Osteoblast (primary cell): Measurements from ENCODE around the gene KRT85. TPM values are rescaled to one million over a fixed set of nuclear protein-coding genes. Genes with fewer than 3 reads are reported as not detected.

Source experiments
- DNase-seq: peaks from one replicate; pipeline ENCODE4 v3.0.0; 2011; ENCODE audit warnings: low spot score, mixed read lengths; ENCODE audit not compliant: insufficient read length; ENCODE audit errors: missing footprints
- H2AFZ ChIP-seq: 2 replicates; pipeline ENCODE4 v1.6.0; 2011; ENCODE audit warnings: mild to moderate bottlenecking, low read length
- H3K27ac ChIP-seq: 2 replicates; pipeline ENCODE4 v1.5.1; 2011; ENCODE audit warnings: mild to moderate bottlenecking, low read depth, low read length, moderate library complexity
- H3K27me3 ChIP-seq: 2 replicates; pipeline ENCODE4 v1.6.0; 2012; ENCODE audit warnings: mild to moderate bottlenecking, control low read depth, inconsistent platforms, low read length, moderate library complexity; ENCODE audit not compliant: insufficient read depth
- H3K36me3 ChIP-seq: 2 replicates; pipeline ENCODE4 v1.5.1; 2011; ENCODE audit warnings: mild to moderate bottlenecking, low read length, control low read depth, moderate library complexity; ENCODE audit not compliant: insufficient read depth
- H3K4me1 ChIP-seq: 2 replicates; pipeline ENCODE4 v1.5.1; 2011; ENCODE audit warnings: mild to moderate bottlenecking, low read length, control low read depth, moderate library complexity; ENCODE audit not compliant: insufficient read depth
- H3K4me2 ChIP-seq: 2 replicates; pipeline ENCODE4 v1.6.0; 2011; ENCODE audit warnings: mild to moderate bottlenecking, low read length; ENCODE audit not compliant: insufficient read depth
- H3K4me3 ChIP-seq: fragments of 200-600 bp; sonication (generic); 3 replicates; pipeline ENCODE4 v1.5.1; 2012; ENCODE audit warnings: mild to moderate bottlenecking, low read length, inconsistent platforms; ENCODE audit not compliant: insufficient read depth
- H3K79me2 ChIP-seq: 2 replicates; pipeline ENCODE4 v1.6.0; 2012; ENCODE audit warnings: mild to moderate bottlenecking, low read length, control low read depth, inconsistent platforms; ENCODE audit not compliant: insufficient read depth
- H3K9me3 ChIP-seq: 2 replicates; pipeline ENCODE4 v1.5.1; 2011; ENCODE audit warnings: low read depth, low read length, control low read depth
- H4K20me1 ChIP-seq: 2 replicates; pipeline ENCODE4 v1.6.0; 2012; ENCODE audit warnings: mild to moderate bottlenecking, low read length, control low read depth; ENCODE audit not compliant: insufficient read depth
- total RNA-seq: library from RNA; depleted of rRNA; stranded (reverse); fragments of >200 nt; gene quantifications from 2 replicates; pipeline ENCODE4 v1.2.3, GENCODE V29; 2012
- TF ChIP-seq, protein P1 (sequence below): IDR thresholded peaks from 2 replicates; pipeline ENCODE4 v1.5.1; 2011; ENCODE audit warnings: mild to moderate bottlenecking, low read depth, low read length, moderate library complexity; ENCODE audit errors: extremely low read depth

KRT85 gene
- total RNA-seq, 1 donor, result not detected

DNA sequence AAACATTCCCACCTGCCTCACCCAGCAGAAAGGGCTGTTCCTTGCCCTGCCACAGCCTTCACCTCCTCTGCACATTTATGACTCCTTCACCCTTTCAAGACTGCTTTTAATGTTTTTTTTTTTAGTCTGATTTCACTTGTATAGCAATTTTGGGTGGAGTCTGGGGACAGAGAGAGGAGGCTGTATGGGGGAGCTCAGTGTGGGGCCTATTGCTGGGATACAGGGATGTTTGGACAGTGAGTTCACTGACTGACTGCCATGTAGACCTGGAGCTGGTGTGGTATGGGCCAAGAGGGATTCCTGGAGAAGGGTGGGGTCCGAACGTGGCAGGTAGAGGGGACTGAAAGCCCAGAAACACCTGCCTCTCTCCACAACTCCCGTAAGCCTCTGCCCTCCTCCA, 1.9 kb upstream of the KRT85 start:
- TF ChIP-seq, protein P1, sequence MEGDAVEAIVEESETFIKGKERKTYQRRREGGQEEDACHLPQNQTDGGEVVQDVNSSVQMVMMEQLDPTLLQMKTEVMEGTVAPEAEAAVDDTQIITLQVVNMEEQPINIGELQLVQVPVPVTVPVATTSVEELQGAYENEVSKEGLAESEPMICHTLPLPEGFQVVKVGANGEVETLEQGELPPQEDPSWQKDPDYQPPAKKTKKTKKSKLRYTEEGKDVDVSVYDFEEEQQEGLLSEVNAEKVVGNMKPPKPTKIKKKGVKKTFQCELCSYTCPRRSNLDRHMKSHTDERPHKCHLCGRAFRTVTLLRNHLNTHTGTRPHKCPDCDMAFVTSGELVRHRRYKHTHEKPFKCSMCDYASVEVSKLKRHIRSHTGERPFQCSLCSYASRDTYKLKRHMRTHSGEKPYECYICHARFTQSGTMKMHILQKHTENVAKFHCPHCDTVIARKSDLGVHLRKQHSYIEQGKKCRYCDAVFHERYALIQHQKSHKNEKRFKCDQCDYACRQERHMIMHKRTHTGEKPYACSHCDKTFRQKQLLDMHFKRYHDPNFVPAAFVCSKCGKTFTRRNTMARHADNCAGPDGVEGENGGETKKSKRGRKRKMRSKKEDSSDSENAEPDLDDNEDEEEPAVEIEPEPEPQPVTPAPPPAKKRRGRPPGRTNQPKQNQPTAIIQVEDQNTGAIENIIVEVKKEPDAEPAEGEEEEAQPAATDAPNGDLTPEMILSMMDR, result no peak
- H3K9me3 ChIP-seq, result no peaks in the 10 kb centered on the region

DNA sequence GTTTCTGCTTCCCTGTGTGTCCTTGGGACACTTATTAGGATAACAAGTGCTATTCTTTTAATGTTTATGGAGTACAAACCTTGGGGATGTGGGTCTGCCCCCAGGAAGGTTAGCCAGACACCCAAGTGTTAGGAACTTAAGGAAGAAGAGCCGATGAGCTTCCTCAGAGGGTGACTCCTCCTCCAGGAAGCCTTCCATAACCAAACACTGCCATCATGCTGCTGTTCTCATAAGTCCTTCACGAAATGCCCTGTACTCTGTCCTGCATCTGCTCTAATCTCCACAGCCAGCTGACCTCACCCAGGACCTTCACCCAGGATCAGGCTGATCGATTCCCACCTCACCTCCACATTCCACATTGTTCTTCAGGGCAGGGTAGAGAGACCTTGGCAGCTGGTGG, 1.2 kb upstream of the KRT85 start:
- H3K4me3 ChIP-seq, result no peak overlapping the region
- H2AFZ ChIP-seq, result no peak overlapping the region
- H4K20me1 ChIP-seq, result no peaks in the 10 kb centered on the region
- H3K36me3 ChIP-seq, result no peaks in the 10 kb centered on the region
- peak; percentile 25 for DNase-seq
- no peaks in the 10 kb centered on the region for H3K79me2 ChIP-seq
- no peaks in the 10 kb centered on the region for H3K9me3 ChIP-seq
- H3K4me1 ChIP-seq, result peaks cover 9% of the 10 kb centered on the region
- TF ChIP-seq, protein P1, result no peak
- H3K27ac ChIP-seq, result no peak overlapping the region
- H3K4me2 ChIP-seq, result no peak overlapping the region
- peaks cover 22% of the 10 kb centered on the region for H3K27me3 ChIP-seq

More for the DNA sequence above, 1.9 kb upstream of the KRT85 start:
- Histone ChIP-seq H3K27ac (no peak overlapping the region), H2AFZ (no peak overlapping the region), H3K36me3 (no peaks in the 10 kb centered on the region), H3K27me3 (peaks cover 22% of the 10 kb centered on the region), H3K4me3 (no peak overlapping the region), H3K4me1 (peaks cover 9% of the 10 kb centered on the region), H4K20me1 (no peaks in the 10 kb centered on the region), H3K79me2 (no peaks in the 10 kb centered on the region), H3K4me2 (no peak overlapping the region)
- peak; percentile 31 for DNase-seq

DNA sequence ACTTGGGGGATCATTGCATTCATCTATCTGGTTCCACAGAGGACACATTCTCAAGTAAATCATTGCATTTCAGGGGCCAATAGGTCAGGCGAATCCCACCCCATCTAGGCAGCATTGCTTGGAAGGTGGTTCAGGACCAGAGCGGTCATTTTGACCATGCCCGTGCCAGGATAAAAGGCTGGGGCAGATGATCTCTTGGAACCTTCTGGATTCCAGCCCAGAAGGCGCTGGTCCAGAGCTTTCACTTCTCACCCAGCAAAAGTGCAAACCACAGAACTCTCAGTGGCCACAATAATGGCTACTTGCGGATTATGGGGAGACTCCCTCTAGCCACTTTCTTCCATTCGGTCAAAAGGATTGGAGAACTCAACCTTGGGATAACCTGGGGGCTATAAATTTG, 595 bp upstream of the KRT85 start:
- DNase-seq, result peak; percentile 48
- peaks cover 9% of the 10 kb centered on the region for H3K4me1 ChIP-seq

DNA sequence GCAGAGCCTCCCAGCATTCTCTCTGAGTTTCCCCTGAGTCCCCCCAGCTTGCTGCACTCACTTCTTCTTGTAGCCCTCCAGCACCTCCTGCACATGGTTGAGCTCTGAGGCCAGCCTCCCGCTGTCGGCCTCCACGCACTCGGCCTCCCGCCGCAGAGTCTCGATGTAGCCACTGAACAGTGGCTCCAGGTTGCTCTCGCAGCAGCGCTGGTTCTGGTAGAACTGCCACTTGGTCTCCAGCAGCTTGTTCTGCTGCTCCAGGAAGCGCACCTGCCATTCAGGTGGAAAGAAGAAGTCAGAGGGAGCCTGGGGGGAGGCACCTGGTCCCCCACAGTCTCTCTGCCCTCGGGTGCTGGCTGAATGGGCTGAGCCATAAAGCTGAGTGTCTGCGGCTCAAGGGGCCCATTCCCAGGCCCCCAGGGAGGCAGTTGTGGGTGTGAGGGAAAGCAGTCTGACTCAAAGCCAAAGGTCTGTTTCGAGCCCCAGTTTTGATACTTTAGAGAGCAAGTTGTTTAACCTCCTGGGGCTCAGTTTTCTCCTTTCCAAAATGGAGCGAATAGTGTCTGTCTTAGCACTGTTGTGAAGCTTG, 2.3 kb downstream of the KRT85 start:
- H3K27me3 ChIP-seq, result peaks cover 26% of the 10 kb centered on the region
- DNase-seq, result peak; percentile 63

More for the DNA sequence above, 595 bp upstream of the KRT85 start:
- Histone ChIP-seq H3K4me2 (no peak overlapping the region), H3K79me2 (no peaks in the 10 kb centered on the region), H3K27me3 (peaks cover 22% of the 10 kb centered on the region), H3K27ac (no peak overlapping the region), H4K20me1 (no peaks in the 10 kb centered on the region), H3K9me3 (no peaks in the 10 kb centered on the region), H3K36me3 (no peaks in the 10 kb centered on the region), H3K4me3 (no peak overlapping the region), H2AFZ (no peak overlapping the region)
- TF ChIP-seq, protein P1, result no peak

More for the DNA sequence above, 2.3 kb downstream of the KRT85 start:
- H3K79me2 ChIP-seq, result no peaks in the 10 kb centered on the region
- no peak overlapping the region for H3K27ac ChIP-seq
- no peaks in the 10 kb centered on the region for H3K9me3 ChIP-seq
- TF ChIP-seq, protein P1, result no peak
- no peaks in the 10 kb centered on the region for H3K36me3 ChIP-seq
- H4K20me1 ChIP-seq, result no peaks in the 10 kb centered on the region
- H3K4me1 ChIP-seq, result no peaks in the 10 kb centered on the region
- H2AFZ ChIP-seq, result no peak overlapping the region
- no peak overlapping the region for H3K4me3 ChIP-seq
- no peak overlapping the region for H3K4me2 ChIP-seq
